ENCODE results near the gene VANGL1. TPM values are rescaled to one million over a fixed set of nuclear protein-coding genes. Genes with fewer than 3 reads are reported as not detected.

Gene VANGL1
- total and polyA plus RNA-seq, 2 of the 8 experiments (the other 6 are each of a cell fraction or from before 2014, with no cell fraction given) = 9.4 to 13.4 TPM

DNA sequence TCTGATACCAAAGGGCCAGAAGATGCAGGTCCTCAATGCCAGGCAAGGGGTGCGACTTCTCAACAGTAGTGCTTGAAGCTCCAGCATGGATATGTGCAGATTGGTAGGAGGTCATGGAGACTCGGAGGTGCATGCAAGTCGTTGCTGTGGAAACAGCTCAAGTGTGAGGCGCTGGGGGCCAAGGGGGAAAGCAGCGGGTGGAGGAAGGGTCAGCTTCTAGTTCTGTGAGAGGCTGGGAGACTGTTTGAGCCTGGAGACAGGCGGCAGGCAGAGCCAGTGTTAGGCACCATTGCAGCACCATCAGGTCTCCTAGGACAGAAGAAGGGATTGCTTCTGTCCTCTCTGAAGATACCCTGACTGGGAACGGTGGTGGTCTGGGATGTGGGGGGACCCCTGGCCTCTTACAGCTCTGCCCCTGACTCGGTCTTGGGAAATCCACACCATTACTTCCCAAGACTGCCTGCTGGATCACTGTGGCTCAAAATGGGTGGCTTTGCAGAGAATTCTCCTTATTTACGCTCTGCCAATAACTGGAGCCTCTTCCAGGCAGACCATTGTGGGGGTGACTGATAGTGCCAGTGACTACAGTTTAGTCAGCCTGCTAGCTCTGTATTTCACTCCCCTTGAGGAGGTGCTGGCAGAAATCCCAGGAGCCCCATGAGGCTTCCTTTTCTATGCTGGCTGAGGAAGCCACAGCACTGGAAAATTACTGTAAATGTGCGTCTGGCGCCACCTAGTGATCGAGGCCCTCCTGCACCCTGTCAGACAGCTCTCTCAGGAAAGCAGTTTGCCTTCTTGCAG lies 46.3 kb upstream of the VANGL1 start:
- H3K18ac ChIP-seq (ENCODE audit: extremely low read depth, low read length) = peak overlapping the region; percentile 24; the same call in 1 of the 2 replicates
- no peaks in the 10 kb centered on the region for H3K36me3 ChIP-seq (ENCODE audit: control insufficient read depth in 2 of 4, insufficient read depth in 4 of 4, low read length in 3 of 4)
- peaks cover 8 to 12% of the 10 kb centered on the region in 2 experiments; a peak in 3 of 4 replicates for H3K9me3 ChIP-seq (ENCODE audit: insufficient read depth in 2 of 2, low read depth in 1 of 2, low read length in 1 of 2)
- H3K23ac ChIP-seq (ENCODE audit: insufficient read length) = no peak overlapping the region
- CTCF ChIA-PET (ENCODE audit: partially characterized antibody) = interaction anchor here (0.6 to 7.0 kb wide), 56 partner anchors 9 to 556 kb away, joined by 3 to 88 read pairs (median 4); partner anchors contain the start of gene NGF
- peak; percentile 68 to 92 for DNase-seq (ENCODE audit: low read depth in 1 of 2, low spot score in 2 of 2)
- peak; percentile 86 for FAIRE-seq
- H2BK12ac ChIP-seq (ENCODE audit: low read depth, low read length) = no peak overlapping the region
- 66% methylated on average over 12 of the region's 12 CpGs; no CpG with 5 or more reads in 1 of the 2 experiments for WGBS, 2 experiments (ENCODE audit: extremely low coverage in 1 of 2, insufficient coverage in 1 of 2, insufficient read length in 1 of 2, insufficient replicate concordance in 2 of 2, low coverage in 1 of 2, low lambda C conversion rate in 2 of 2, missing lambda C conversion rate in 1 of 2)
- no peak overlapping the region; the same call in 1 of the 2 replicates for H4K8ac ChIP-seq (ENCODE audit: extremely low read depth, insufficient read depth, low read length)
- no peaks in the 10 kb centered on the region for H3K79me2 ChIP-seq (ENCODE audit: control insufficient read depth in 1 of 2, insufficient read depth in 2 of 2, low read length in 2 of 2)
- no peak overlapping the region for H3K4ac ChIP-seq (replicated peaks; ENCODE audit: insufficient read length, low read depth, low read length)
- H2BK5ac ChIP-seq (ENCODE audit: low read depth, low read length) = no peak overlapping the region
- H3K23me2 ChIP-seq (ENCODE audit: low read depth, low read length) = no peaks in the 10 kb centered on the region
- no peak overlapping the region for H3K4me2 ChIP-seq (ENCODE audit: insufficient read depth in 1 of 2, low read depth in 2 of 2, low read length in 2 of 2)
- H2BK15ac ChIP-seq (ENCODE audit: low read length) = peak overlapping the region; percentile 40; the same call in 1 of the 2 replicates
- H3K4me1 ChIP-seq (replicated peaks in 1 of 4; ENCODE audit: control insufficient read depth in 3 of 4, insufficient read depth in 4 of 4, low read length in 3 of 4) = no peaks in the 10 kb centered on the region
- no peak overlapping the region for H3K9ac ChIP-seq (replicated peaks in 1 of 4; ENCODE audit: extremely low read depth in 1 of 4, low read depth in 3 of 4, low read length in 3 of 4)
- H3K27ac ChIP-seq (ENCODE audit: low read depth, low read length) = no peak overlapping the region
- H3K4me3 ChIP-seq (ENCODE audit: extremely low read depth in 1 of 4, insufficient read depth in 2 of 4, low read depth in 3 of 4, low read length in 4 of 4) = no peak overlapping the region; a peak in 1 of 8 replicates
- H2AK5ac ChIP-seq (ENCODE audit: low read depth, low read length) = no peak overlapping the region
- H3K56ac ChIP-seq (replicated peaks; ENCODE audit: insufficient read length, low read depth, low read length) = no peak overlapping the region
- H3K27me3 ChIP-seq (replicated peaks in 1 of 4; ENCODE audit: control insufficient read depth in 3 of 4, extremely low read depth in 1 of 4, insufficient read depth in 3 of 4, low read length in 3 of 4) = no peaks in the 10 kb centered on the region
- H3K79me1 ChIP-seq (ENCODE audit: low read depth, low read length) = no peaks in the 10 kb centered on the region
- H2AFZ ChIP-seq (ENCODE audit: low read length) = peak overlapping the region; percentile 79
- H4K5ac ChIP-seq (ENCODE audit: insufficient read length, low read depth, low read length) = no peak overlapping the region
- H4K91ac ChIP-seq (replicated peaks; ENCODE audit: insufficient read length, low read length) = no peak overlapping the region
- H2BK120ac ChIP-seq (replicated peaks; ENCODE audit: low read depth, low read length) = no peak overlapping the region
- peak overlapping the region; percentile 64; the same call in 1 of the 2 replicates for H2BK20ac ChIP-seq (ENCODE audit: low read length)
- no peak overlapping the region for H3K14ac ChIP-seq (ENCODE audit: insufficient read length)
- H4K20me1 ChIP-seq (replicated peaks in 1 of 2; ENCODE audit: control insufficient read depth in 1 of 2, insufficient read depth in 2 of 2, low read length in 2 of 2) = no peaks in the 10 kb centered on the region
- POLR2A ChIA-PET (ENCODE audit: partially characterized antibody) = interaction anchor here (1.0 kb wide), 1 partner anchor 11 kb away, joined by 3 read pairs; no protein-coding TSS in a partner anchor
- TF ChIP-seq SP2 (IDR thresholded peaks at IDR 0.05; ENCODE audit: low read length) (no peak), JUND (IDR thresholded peaks at IDR 0.05; ENCODE audit: low read length) (0 out of 2 replicates have a peak, but pooled peaks have one; percentile 26), HDAC6 (IDR thresholded peaks at IDR 0.05; ENCODE audit: low read depth, low read length) (no peak), GTF2F1 (IDR thresholded peaks at IDR 0.05; ENCODE audit: borderline replicate concordance, low read depth, low read length) (no peak), EZH2 (IDR thresholded peaks at IDR 0.05; ENCODE audit: low read depth, low read length, severe bottlenecking) (no peak), TBP (IDR thresholded peaks at IDR 0.05; ENCODE audit: low read depth, low read length) (no peak), NRF1 (IDR thresholded peaks at IDR 0.05; ENCODE audit: low read depth, low read length) (no peak), RAD21 (IDR thresholded peaks at IDR 0.05 in 1 of 2, conservative IDR thresholded peaks at IDR 0.05 in 1 of 2; ENCODE audit: low read depth in 2 of 2, low read length in 2 of 2) (peak; percentile 95), POLR2A (IDR thresholded peaks at IDR 0.05; ENCODE audit: control extremely low read depth in 1 of 2, low read depth in 2 of 2, low read length in 2 of 2) (no peak), NANOG (IDR thresholded peaks at IDR 0.05; ENCODE audit: insufficient read depth, low read depth, low read length, poor library complexity, severe bottlenecking) (no peak), BRCA1 (IDR thresholded peaks at IDR 0.05; ENCODE audit: low read depth, low read length) (no peak), ASH2L (IDR thresholded peaks at IDR 0.05; ENCODE audit: low read length) (no peak)

Data from H1 (cell line).